Measurements from ENCODE around the gene INTS1. TPM values are rescaled to one million over a fixed set of nuclear protein-coding genes. Genes with fewer than 3 reads are reported as not detected.
"Not testable (repeated sequence)": the region's sequence is repeated elsewhere in the genome, so short reads cannot be mapped to it uniquely, and the experiment has no call there.

Gene INTS1
- total RNA-seq, 2 donors from 2014 or later, result 26.9 to 42.4 TPM

DNA sequence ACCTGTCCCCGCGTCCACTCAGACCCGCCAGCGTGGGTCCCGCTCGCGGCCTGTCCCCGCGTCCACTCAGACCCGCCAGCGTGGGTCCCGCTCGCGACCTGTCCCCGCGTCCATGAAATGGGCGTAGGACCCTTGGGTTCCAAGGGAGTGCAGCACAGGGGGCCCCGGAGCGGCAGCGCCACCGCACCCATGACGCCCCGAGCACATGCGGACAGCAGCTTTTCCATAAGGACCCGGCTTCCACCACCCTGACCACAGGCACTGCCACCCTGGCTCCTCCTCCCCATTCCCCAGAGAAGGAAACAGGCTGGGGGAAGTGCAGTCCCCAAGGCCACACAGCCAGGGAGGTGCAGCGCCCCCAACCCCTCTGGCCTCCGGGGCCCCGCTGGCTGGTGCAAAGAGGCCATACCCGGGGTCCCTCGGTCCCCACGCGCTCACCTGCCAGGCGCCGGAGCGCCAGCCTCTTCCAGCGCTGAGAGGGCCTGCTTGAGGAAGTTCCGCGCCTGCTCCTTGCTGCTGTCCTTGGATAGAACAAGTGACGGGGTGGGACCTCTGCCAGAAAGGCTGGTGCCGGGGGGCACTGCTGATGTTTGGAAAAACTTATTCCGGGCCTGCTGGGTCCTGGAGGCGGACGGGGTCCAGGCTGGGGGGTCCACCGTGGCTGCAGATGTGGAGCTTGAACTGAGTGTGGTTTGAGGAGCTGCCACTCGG is 59.8 kb downstream of the INTS1 start:
- DNase-seq, result no peak
- intact Hi-C loops (cut with DNase I), result no loop called here
- ATAC-seq, result no peak

DNA sequence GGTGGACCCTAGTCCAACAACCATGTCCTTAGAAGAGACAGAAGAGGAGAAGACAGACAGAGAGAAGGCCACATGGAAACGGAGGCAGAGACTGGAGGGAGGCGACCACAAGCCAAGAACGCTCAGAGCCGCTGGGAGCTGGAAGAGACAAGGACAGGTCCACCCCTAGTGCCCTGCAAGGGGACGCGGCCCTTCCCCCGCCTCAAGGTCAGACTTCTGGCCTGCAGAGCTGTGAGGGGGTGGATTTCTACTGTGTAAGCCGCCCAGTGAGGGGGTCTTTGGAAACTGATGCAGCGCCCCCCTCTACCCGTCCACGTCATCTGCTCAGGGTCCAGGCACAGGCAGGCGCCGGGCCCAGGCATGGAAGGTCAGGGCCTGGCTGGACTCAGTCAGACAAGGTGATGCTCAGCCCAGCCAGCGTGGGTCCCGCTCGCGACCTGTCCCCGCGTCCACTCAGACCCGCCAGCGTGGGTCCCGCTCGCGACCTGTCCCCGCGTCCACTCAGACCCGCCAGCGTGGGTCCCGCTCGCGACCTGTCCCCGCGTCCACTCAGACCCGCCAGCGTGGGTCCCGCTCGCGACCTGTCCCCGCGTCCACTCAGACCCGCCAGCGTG is 60.5 kb downstream of the INTS1 start:
- intact Hi-C loops (cut with DNase I); DNase-seq; ATAC-seq: not testable (repeated sequence)

DNA sequence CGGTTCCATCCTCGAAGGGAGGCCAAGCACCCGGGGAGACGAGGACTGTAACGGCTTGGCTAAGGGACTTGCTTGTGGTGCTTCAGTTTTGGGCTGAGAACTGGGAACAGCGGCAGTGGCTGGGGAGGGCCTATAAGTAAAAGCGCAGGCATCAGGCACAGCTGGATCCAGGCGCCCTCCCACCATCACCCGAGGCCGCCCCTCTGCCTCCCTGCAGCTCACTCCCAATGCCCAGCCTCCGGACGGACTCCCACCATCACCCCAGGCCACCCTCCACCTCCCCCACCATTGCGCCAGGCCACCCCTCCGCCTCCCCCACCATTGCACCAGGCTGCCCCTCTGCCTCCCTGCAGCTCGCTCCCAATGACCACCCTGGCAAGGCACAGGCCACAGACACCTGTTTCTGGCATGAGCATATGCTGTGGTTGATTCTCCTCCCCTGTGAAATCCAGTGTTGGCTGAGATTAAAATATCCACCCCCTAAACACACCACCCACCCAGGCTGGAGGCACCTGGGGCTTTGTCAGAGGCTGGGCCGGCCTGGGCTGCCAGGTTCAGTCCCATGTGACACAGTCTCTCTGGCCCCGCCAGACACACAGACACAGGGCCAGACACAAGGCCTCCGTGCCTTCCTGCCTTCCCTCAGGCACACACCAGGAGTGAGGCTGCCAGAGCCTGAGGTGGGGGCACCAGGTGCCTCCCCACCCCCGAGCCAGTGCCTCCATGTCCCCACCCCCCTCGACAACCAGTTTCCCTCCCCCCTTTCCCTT is 61.6 kb downstream of the INTS1 start:
- ATAC-seq (no peak), DNase-seq (no peak)
- intact Hi-C loops (cut with DNase I), result no loop called here

DNA sequence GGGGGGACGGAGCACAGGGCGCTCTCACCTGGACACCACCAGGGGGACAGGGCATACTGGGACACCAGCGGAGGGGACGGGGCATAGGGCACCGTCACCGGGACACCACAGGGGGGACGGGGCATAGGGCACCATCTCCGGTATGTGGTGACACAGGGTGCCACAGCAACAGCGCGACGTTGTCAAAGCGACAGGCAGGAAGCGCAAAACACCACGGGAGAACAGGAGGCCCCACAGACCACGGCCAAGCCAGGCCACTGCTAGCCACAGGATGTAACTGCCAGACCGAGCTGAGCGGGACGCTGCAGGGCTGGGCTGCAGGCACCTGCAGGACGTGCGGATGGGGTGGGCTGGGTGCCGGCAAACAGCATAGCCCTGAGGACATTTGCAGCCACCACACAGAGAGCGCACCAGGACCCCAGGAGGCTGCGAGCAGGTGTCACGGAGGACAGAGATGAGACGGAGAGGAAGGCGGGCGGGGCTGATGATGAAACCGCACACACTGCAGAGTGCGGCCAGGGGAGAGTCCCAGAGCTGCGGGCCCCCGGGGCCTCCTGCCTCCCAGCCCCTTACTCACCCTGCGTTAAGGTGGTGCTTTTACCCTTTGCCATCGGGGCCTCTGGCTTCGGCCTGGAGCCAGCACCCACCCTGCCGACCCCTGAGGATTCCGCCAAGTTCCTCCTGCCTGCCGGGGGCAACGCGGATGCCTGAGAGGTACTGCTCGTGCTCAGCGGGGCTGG is 62.4 kb downstream of the INTS1 start:
- no peak for DNase-seq
- intact Hi-C loops (cut with DNase I), result no loop called here
- ATAC-seq, result no peak

DNA sequence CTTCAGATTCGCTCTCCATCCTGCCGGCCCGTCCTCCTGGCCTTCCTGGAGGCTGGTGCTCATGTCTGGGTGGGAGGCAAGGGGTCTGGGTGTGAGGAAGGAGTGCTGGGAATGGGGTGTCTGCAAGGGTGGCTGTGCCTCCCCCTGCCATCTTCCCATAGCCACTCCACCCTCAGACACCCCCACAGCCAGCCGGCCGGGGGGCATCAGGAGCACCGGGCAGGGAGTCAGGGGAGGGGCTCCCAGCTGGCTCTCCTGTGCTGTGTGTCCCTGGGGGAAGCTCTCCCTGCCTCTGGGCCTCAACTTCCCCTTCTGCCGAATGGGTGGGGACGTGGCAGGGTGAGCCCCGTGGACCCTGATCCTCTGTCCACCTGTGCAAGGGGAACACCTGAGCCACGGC is 63.6 kb downstream of the INTS1 start:
- intact Hi-C loops (cut with DNase I), result no loop called here
- DNase-seq (no peak), ATAC-seq (no peak)

DNA sequence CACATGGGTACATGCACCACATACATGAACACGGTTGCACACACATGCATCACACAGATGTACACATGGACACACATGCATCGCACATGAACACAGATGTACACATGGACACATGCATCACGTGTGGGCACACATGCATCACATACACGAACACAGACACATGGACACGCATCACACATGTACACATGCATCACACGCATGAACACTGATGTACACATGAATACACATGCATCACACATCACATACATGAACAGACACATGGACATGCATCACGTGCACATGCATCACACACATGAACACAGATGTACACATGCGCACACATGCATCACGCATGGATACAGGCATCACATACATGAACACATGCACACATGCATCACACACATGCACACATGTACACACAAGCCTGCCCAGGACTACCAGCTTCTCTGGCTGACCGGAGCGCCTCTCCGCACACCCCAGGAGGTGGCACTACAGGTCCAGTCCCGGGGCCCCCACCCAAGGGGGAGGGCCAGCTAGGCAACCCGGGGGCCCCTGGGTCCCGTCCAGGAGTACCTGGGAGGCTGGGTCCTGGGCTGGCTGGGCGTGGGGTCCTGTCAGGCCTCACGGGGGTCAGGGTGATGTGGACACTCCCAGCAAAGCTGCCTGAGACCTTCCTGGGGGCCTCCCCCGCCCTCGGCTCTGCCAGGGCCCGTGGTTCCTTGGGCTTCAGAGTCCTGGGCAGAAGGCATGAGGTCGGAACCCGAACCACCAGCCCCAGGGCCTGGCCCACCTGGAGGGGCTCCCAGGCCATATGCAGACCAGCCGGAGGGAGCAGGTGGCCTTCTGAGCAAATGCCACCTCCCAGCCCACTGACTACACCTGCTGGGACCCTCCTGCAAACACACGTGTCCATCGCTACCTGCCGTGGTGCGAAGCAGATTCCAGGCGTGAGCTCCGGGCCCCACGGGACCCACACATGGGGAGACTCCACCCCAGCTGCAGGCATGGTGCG is 64.5 kb downstream of the INTS1 start:
- intact Hi-C loops (cut with DNase I), result no loop called here
- ATAC-seq (no peak), DNase-seq (no peak)

DNA sequence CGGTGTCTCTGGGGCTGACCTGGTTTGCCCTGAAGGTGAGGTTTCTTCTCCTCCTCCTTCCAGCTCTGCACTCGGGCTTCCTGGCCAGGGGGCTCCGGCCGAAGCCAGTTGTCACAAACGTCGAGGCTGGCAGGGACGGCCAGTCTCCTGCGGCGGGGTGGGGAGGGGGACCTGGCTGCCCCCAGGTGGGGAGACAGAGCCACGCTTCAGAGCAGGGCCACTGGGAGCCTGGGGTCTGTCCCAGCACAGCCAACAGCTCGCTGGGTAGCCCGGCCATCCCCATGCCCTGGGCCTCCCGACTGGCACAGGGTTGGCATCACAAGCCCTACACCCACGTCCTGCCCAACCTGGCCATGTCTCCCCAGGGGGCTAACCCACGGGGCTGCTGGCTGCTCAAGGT is 65.4 kb downstream of the INTS1 start:
- intact Hi-C loops (cut with DNase I), result no loop called here
- DNase-seq (no peak), ATAC-seq (no peak)

DNA sequence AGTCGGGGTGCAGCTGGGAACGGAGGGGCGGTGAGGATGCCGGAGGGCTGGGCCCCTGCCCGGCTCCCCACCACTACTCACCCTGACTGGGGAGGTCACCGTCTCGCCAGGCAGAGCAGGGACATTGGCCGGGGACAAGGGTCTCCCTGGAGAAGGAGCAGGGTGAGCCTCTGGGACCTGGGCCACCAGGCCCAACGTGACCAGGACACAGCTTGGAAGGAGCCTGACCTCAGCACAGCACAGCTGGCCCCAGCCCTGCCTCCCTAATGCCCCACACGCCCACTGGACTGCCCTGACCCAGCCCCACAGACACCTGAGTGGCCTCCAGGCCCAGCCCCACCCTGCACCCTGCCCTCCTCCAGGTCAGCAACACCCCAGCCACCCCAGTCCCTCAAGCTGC is 66.0 kb downstream of the INTS1 start:
- ATAC-seq, result no peak
- no peak for DNase-seq
- intact Hi-C loops (cut with DNase I), result no loop called here

DNA sequence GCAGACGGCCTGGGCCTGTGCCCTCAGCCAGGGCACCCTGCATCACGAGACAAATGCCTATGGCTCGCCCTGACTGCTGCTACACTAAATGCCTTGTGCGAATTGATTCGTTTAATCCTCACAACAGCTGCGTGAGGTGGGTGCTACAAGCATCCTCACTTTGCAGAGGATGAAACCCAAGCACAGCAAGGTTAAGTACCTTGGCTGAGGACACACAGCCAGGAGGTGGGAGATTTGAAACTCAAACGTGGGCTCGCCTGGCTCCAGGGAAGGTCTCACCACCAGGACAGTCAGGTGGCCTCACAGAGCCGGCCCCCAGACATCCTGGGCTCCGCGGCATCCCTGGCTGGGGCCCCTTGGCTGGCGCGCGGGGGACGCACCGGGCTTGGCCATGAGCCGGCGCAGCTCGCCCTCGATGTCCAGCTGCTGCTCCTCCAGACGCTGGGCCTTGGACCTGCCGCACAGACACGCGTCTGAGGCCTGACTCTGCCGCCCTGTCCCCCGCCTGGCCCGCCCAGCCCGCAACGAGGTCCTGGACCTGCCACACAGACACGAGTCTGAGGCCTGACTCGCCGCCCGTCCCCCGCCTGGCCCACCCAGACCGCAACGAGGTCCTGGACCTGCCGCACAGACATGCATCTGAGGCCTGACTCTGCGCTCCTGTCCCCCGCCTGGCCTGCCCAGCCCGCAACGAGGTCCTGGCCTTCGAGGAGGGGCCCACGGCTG is 66.9 kb downstream of the INTS1 start:
- intact Hi-C loops (cut with DNase I), result no loop called here
- ATAC-seq, result no peak
- no peak for DNase-seq

DNA sequence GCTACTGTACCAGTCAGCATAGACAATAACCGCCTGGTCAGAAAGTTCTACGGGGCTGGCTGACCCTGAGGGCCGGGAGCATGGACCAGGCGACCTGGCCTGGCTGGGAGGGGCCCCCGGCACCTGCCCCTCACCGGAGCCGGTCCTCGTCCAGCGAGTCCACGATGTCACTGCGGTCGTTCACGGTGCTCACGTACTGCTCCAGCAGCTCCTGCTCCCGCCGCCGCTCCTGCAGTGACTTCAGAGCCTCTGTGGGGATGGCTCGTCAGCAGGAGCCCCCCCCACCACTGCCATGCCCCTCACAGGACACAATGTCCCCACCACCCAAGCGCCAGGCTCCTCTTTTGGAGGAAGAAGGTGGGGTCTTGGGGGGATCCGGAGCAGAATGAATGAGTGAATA is 67.6 kb downstream of the INTS1 start:
- intact Hi-C loops (cut with DNase I), result no loop called here
- ATAC-seq, result no peak

DNA sequence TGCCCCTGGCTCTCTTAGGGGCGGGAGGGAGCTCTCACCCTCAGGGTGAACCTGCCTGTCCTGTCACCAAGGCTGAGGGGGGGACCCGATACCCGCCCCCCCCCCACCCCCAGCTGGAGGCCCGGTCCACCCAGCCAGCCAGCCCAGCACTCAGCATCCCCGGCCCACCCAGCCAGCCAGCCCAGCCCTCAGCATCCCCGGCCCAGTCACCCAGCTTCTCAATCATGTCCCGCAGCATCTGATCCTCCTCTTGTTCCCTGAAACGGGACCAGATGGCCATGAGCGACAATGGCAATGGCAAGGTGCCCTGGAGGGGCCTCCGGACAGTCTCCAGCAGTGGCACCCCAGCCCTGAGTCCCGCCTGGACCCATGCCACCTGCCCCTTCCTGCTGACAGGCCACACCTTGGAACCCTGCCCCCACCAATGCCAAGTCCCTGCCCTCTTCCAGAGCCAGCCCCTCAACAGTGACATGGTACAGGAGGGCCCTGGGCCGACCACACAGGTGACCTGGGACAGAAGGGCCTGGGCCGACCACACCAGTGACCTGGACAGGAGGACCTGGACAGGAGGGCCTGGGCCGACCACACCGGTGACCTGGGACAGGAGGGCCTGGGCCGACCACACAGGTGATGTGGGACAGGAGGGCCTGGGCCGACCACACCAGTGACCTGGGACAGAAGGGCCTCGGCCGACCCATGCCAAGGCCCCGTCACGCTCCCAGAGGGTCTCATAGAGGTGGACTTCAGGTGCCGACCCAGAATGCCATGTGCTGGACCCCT is 69.1 kb downstream of the INTS1 start:
- intact Hi-C loops (cut with DNase I), result no loop called here
- no peak for DNase-seq
- no peak for ATAC-seq

More for the DNA sequence above, 67.6 kb downstream of the INTS1 start:
- DNase-seq, result no peak

DNA sequence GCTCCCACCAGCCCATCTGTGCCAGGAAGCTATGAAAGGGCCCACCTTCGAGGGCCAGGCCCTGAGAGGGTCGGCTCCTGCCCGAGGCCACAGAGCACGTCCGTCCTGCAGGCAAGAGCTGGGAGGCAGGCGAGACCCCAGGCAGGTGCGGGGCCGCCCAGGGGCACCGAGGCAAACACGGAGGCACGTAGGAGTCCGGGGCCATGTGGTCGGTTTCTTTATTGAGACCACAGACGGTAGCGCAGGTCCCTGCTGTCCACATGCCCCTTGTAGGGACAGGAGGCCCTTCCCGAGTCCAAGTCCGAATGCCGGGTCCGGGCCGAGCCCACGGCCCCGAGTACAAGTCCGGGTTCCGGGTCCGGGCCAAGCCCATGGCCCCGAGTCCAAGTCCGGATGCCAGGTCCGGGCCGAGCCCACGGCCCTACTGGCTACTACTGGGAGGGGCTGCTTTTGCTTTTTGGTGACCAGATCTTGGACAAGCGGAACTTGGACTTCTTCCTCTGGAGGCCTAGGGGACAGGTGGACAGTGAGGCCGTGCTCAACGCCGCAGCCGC is 69.9 kb downstream of the INTS1 start:
- no peak for ATAC-seq
- DNase-seq, result no peak
- intact Hi-C loops (cut with DNase I), result no loop called here

DNA sequence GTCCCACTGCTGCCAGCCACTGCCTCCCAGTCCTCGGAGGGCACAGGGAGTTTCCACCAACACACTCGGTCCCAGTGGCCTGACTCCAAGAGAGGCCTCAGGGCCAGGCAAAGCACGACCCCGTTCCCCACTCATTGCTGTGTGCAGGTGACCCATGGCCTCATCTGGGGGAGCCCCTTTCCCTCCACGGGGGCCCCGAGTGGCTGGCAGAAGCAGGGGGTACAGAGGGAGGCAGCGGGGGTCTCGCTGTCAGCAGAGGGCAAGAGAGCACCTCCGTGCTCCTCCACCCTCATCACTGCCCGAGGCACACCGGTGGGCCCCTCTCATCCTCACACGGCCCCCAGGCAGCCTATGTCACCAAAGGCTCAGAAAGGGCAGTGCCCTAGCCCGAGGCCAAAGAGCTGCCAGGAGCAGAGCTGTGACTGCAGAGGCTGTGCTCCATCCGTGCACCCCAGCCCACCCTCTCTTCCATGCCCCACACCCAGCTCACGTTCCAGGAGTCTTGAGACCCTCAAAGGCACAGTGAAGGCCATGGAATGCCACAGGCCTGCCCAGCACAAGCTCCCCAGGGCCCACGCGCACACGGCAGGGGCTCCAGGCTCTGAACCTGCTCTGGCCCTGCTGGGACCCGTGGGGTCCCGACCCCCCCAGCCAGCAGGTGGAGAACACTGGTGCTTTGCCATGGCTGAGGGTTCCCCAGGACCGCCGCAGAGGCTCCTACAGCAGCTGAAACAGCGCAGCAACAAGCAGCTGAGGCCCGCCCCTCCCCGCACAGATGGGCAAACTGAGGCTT is 70.9 kb downstream of the INTS1 start:
- no peak for ATAC-seq
- intact Hi-C loops (cut with DNase I), result loop anchor here in 1 of 2 donors (2.0 kb wide), 1 partner anchor 239 kb away; no protein-coding TSS in a partner anchor

DNA sequence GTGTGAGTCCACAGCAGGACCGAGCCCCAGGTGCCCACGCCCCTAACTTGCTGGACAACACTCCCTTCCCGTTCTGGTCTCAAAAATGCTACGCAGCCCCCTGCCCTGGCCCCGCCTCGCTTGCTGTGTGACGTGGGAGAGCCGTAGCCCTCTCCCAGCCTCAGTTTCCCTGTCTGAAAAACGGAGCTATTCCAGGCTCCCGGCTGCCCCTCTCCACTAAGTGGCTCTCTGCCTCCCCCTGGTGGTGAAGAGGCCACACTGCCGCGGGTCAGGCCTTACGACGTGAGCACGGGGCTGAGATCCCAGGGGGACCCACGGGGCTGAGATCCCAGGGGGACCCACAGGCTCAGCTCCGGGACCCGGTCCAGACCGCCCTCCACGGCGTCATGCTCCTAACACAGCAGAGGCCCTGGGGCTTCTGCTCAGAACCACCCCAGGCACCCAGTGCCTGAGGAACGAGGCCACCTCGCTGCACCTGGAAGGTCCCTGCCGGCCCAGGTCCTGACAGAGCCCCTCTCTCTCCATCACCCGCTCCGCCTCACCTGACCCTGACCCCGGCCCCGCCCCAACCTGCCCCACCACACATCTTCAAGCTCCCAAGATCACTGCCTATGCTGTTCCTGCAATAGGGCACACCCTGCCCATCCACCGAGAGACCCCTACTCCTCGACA is 71.6 kb downstream of the INTS1 start:
- intact Hi-C loops (cut with DNase I), result loop anchor here in 1 of 2 donors (2.0 kb wide), 1 partner anchor 238 kb away; no protein-coding TSS in a partner anchor
- ATAC-seq (peak; percentile 54 to 64), DNase-seq (peak; percentile 72)

More for the DNA sequence above, 70.9 kb downstream of the INTS1 start:
- DNase-seq, result no peak
